GM19452 (cell line): ENCODE results near the gene STAT5A.
A peak's percentile ranks its signal among the peaks of the same experiment; 100 is the strongest.
"Not testable (repeated sequence)": the region's sequence is repeated elsewhere in the genome, so short reads cannot be mapped to it uniquely, and the experiment has no call there.

Experiments used
- ATAC-seq: cut with Tn5 transposase; IDR thresholded peaks from one replicate; pipeline ENCODE4 v1.9.1; 2021; ENCODE audit not compliant: unreplicated experiment

STAT5A gene

DNA sequence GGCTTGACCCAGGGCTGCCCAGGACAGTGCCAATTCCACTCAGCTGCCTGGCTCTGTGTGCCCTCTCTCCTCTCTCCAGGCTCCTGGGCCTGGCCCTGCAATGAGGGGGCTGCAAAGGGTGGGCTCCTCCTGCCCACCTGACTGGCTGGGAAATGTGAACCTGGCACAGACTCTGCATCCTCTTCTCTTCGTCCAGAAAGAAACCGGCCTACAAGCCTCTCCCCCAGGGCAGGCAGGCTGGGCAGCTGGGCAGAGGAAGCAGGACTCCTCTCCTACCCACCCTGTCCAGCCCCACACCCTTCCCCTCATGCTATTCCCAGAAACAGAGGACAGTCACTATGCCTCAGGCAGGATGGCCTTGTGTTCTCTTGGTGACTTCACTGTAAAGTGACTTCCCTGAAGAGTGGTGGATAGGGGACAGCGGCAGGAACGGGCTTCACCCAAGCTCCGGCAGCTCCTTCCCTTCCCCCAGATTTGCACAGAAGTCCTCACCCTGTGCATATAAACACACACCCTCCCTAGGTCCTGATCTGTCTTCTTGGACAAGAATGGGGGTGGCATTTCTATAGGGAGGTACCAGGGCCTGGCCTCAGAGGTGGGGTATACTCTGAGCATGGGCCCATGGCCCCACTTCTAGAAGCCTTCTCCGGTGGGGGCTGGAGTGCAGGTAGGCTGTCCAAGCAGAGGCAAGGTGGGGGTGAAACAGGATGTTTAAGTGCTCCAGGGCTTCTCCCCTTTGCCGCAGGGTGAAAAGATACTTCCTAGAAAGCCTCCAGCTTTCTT is 4.9 kb upstream of the STAT5A start:
- ATAC-seq = no peak

DNA sequence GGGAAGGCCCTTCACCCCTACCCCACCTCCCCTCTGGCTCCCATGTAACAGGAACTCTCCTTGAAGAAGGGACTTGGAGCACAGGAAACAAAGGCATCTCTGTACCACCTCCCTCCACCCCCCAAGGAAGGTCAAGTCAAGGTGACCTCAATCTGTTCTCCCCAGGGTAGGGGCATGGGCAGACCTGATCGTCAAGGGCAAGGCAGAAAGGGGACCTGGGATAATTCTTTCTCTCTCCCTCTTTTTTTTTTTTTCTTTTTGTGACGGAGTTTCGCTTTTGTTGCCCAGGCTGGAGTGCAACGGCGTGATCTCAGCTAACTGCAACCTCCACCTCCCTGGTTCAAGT is 4.3 kb upstream of the STAT5A start:
- no peak for ATAC-seq

- ATAC-seq = no peak
Observed at GRCh38 chr17:42284566-42284965, 3.7 kb upstream of the STAT5A start.

- no peak for ATAC-seq
Observed at GRCh38 chr17:42285346-42286050, 2.8 kb upstream of the STAT5A start.

- ATAC-seq = no peak
Observed at GRCh38 chr17:42286411-42287221, 1.7 kb upstream of the STAT5A start.

GRCh38 chr17:42287305-42287976 is 857 bp upstream of the STAT5A start:
- no peak for ATAC-seq

DNA sequence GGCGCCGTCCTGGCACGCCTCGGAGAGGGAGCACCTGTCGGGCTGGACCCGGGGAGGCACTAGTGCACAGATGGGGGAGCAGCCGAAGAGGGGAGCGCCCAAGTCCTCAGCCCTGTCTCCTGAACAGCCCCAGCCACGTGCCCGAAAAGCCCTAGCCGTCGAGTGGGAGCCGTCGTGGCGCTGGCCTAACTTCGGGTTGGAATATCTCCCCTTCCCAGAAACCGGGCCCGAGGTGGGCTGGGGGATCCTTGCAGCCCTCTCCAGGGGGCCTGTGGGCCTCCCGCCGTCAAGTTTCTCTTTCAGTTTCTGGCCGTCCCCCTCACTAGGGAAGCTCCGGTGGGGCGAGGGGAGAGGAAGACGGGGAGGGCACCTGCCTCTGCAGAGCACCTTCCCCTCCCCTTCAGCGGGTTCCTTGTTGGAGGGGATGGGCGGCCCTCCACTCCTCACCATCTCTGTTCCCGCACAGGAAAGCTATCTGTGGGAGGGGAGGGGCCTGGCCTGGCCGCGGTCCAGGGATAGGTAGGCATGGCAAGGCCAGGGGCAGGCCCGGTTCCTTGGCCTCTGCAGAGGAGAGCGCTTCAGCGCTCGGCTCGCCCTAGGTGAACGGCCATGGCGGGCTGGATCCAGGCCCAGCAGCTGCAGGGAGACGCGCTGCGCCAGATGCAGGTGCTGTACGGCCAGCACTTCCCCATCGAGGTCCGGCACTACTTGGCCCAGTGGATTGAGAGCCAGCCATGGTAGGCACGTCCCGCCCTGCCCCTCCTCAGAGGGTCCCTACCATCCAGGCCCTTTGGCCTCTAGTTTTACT is 709 bp downstream of the STAT5A start:
- ATAC-seq = peak; percentile 22

DNA sequence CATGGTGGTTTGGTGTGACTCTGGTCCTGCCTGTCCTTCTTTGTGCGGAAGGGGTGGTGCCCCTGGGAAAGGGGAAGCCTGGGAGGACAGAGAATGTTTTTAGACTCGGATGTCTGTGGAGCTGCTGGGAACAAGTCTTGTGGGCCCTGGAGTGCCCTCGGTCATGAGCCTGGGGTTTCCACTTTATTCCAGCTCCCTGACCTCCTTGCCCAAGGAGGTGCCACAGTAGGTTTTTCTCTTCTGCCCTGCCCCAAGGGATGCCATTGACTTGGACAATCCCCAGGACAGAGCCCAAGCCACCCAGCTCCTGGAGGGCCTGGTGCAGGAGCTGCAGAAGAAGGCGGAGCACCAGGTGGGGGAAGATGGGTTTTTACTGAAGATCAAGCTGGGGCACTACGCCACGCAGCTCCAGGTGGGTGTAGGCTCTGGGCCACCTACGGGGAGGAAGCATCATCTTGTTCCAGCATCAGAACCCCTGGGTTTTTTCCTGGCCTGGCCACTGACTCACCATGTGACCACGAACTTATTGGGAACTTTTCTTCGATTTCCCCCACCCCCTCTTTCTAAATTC is 1.4 kb downstream of the STAT5A start:
- ATAC-seq = no peak

DNA sequence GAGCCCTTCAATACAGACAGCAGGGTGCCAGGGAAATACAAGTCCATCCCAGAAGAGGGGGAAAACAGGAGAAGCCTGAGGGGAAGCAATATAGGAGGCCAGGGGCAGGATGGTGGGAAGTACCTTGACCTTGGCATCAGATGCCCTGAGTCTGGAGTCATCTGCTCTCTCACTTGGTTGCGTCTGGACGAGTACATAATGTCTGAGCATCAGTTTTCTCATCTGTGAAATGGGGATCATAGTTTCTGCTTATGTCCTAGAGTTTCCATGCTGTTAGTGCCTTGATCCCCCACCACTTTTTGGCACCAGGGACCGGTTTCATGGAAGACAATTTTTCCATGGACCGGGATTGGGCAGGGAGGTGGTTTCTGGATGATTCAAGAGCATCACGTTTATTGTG is 2.3 kb downstream of the STAT5A start:
- no peak for ATAC-seq

DNA sequence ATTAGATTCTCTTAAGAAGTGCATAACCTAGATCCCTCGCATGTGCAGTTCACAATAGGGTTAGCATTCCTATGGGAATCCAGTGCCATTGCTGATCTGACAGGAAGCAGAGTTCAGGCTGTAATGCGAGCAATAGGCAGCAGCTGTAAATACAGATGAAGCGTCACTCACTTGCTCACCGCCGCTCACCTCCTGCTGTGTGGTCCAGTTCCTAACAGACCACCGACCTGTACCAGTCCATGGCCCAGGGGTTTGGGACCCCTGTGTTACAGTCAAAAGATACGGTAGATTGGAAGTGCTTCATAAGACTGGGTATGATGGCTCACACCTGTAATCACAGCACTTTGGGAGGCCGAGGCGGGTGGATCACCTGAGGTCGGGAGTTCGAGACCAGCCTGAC is 2.8 kb downstream of the STAT5A start:
- no peak for ATAC-seq

GRCh38 chr17:42294469-42295398 is 6.4 kb downstream of the STAT5A start:
- ATAC-seq = no peak

- ATAC-seq = no peak
Observed at GRCh38 chr17:42296012-42296411, 7.7 kb downstream of the STAT5A start.

DNA sequence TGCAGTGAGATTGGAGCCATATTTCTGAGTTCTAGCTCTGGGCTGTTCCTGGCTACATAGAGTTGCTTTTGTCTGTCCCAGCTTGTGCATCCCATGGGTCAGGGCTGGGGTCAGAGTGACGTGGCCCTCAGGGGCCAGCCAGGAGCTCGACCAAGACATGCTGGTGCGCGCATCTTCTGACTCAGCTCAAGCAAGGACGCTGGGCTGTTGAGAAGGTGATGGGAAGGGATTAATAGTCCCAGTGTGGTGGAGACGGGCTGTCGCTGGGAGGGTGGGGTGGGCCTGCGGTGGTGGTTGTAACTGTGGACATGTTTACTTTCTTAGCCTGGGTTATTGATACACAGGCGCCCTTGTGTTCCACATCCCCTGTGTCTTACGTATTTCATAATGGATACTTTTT is 9.5 kb downstream of the STAT5A start:
- not testable (repeated sequence) for ATAC-seq

- ATAC-seq = not testable (repeated sequence)
Observed at GRCh38 chr17:42299361-42299760, 11.1 kb downstream of the STAT5A start.

DNA sequence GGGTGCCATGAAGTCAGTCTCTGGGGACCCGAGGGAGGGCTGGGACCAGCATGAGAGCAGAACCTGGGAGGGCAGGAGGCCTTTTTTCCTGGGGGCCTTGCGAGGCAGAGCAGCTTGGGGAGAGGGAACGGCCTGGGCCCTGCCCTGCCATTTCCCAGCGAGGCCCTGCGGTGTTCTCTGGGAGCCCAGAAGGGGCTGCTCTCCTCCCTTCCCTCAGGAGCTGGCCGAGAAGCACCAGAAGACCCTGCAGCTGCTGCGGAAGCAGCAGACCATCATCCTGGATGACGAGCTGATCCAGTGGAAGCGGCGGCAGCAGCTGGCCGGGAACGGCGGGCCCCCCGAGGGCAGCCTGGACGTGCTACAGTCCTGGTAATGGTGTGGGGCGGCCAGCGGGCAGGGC is 11.6 kb downstream of the STAT5A start:
- ATAC-seq = not testable (repeated sequence)

DNA sequence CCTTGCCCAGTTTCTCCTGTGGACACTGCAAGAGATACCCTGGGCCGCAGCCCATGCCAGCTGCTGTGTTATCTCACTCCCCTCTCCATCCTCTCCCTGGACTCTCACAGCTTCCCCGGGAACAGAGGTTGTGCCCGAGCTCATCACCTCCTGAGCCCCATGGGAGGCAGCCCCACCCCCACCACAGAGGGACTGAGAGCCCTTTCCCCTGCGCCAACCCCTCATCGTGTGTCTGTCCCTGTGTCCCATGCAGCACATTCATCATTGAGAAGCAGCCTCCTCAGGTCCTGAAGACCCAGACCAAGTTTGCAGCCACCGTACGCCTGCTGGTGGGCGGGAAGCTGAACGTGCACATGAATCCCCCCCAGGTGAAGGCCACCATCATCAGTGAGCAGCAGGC is 12.7 kb downstream of the STAT5A start:
- no peak for ATAC-seq

DNA sequence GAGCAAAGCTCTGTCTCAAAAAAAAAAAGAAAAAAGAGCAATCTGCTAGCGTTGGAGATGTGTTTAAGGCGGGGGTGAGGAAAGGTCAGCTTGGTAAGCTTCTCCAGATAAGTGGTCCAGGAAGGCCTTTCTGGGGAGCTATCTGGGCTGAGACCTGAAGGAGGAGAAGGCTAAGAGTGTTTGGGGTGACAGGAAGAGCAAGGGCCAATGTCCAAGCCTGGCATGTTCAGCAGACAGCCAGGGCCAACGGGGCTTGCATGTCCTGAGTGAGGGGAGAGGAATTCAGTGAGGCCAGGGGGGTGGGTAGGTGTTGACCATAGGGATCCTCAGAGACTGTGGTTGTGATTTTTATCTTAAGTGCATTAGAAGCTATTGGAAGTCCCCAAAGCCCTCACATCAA is 15.4 kb downstream of the STAT5A start:
- ATAC-seq = no peak

DNA sequence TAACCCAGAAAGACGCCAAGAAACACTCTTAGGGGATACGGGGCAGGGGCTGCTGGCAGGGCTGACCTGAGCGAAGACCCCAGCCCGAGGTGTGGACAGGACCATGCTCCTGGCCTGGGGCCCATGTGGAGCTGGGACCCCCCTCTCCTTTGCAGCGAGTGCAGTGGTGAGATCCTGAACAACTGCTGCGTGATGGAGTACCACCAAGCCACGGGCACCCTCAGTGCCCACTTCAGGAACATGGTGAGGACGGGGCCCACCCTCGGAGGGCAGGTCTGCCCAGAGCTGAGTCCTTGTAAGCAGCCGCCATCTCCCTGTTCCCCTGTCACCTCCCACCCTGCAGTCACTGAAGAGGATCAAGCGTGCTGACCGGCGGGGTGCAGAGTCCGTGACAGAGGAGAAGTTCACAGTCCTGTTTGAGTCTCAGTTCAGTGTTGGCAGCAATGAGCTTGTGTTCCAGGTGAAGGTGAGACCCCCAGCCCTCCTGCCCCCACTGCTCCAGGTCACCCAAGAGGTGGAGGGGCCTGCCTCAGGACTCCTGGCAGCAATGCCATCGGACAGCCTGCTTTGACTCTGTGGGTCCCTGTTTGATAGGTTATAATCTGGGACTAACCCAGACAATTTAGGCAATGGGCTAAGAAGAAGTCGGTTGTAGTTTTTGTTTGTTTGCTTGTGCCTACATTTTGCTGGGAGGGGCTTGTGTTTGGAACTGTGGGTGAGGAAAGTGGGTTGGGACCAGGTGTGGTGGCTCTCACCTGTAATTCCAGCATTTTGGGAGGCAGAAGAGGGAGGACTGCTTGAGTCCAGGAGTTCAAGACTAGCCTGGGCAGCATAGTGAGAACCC is 16.1 kb downstream of the STAT5A start:
- ATAC-seq = no peak
